Measurements from ENCODE around the gene ST3GAL4. TPM values are rescaled to one million over a fixed set of nuclear protein-coding genes. Genes with fewer than 3 reads are reported as not detected.

ST3GAL4 gene
- total and polyA plus RNA-seq, 8 donors = 9.9 to 31.0 (median 15.7) TPM; not detected in 1

- Histone ChIP-seq H3K4me3 (peak overlapping the region; percentile 48 to 54 (median 50)), H3K9me3 (no peaks in the 10 kb centered on the region), H3K27me3 (no peaks in the 10 kb centered on the region), H3K36me3 (peaks cover 0 to 15% (median 9%) of the 10 kb centered on the region in 4 donors), H3K4me1 (peaks cover 28 to 62% (median 51%) of the 10 kb centered on the region in 4 donors), H3K27ac (peak overlapping the region; percentile 62 to 90 (median 78))
- intact Hi-C loops (cut with DNase I; ENCODE audit: low total_unique reads) = loop anchor here (10.0 kb wide), 1 partner anchor 102 kb away; no protein-coding TSS in a partner anchor
- TF ChIP-seq EP300 (IDR thresholded peaks at IDR 0.05) (no peak), POLR2A (IDR thresholded peaks at IDR 0.05) (no peak), POLR2AphosphoS5 (IDR thresholded peaks at IDR 0.05) (no peak)
- TF ChIP-seq, protein P1, sequence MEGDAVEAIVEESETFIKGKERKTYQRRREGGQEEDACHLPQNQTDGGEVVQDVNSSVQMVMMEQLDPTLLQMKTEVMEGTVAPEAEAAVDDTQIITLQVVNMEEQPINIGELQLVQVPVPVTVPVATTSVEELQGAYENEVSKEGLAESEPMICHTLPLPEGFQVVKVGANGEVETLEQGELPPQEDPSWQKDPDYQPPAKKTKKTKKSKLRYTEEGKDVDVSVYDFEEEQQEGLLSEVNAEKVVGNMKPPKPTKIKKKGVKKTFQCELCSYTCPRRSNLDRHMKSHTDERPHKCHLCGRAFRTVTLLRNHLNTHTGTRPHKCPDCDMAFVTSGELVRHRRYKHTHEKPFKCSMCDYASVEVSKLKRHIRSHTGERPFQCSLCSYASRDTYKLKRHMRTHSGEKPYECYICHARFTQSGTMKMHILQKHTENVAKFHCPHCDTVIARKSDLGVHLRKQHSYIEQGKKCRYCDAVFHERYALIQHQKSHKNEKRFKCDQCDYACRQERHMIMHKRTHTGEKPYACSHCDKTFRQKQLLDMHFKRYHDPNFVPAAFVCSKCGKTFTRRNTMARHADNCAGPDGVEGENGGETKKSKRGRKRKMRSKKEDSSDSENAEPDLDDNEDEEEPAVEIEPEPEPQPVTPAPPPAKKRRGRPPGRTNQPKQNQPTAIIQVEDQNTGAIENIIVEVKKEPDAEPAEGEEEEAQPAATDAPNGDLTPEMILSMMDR (IDR thresholded peaks at IDR 0.05) = no peak
- no peak for DNase-seq
- WGBS, 5 donors = 37 to 55% (median 41%) methylated on average over 12 of the region's 12 CpGs
Measured at GRCh38 chr11:126417091-126417862, 61.8 kb downstream of the ST3GAL4 start.

DNA sequence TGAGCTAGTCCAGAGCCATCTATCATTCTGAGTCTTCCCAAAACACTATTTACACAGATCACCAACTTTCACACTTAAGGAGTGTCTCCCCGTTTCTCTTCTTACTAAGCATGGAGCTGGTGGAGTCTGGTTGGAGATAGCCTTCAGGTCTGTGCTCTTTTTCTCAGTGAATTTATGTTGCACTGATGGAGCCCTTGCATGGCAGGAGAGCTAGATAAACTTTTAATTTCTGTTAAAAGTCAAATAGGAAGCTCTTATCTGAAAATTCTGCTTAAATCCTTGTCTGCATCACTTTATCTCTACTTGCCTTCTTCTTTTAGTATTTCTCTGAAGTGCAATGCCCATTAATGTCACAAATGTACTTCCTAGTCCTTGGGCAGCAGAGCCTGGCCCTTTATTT, 63.4 kb downstream of the ST3GAL4 start:
- H3K9me3 ChIP-seq = no peaks in the 10 kb centered on the region
- intact Hi-C loops (cut with DNase I; ENCODE audit: low total_unique reads) = loop anchor here (10.0 kb wide), 1 partner anchor 104 kb away; no protein-coding TSS in a partner anchor
- H3K4me3 ChIP-seq = no peak overlapping the region
- H3K27ac ChIP-seq = peak overlapping the region in 3 of 5 donors; percentile 5 to 39 (median 16)
- DNase-seq = no peak
- 0 to 59% (median 0%) methylated on average over 1 of the region's 1 CpG for WGBS, 5 donors
- TF ChIP-seq, protein P1 (IDR thresholded peaks at IDR 0.05) = no peak
- TF ChIP-seq POLR2A (IDR thresholded peaks at IDR 0.05) (no peak), EP300 (IDR thresholded peaks at IDR 0.05) (no peak), POLR2AphosphoS5 (IDR thresholded peaks at IDR 0.05) (no peak)
- peaks cover 28 to 61% (median 50%) of the 10 kb centered on the region in 4 donors for H3K4me1 ChIP-seq
- no peaks in the 10 kb centered on the region for H3K27me3 ChIP-seq
- no peaks in the 10 kb centered on the region for H3K36me3 ChIP-seq

- peak in 1 of 2 donors; percentile 83 for DNase-seq
Measured at GRCh38 chr11:126419801-126420697, 64.6 kb downstream of the ST3GAL4 start.

More at GRCh38 chr11:126419801-126420697, 64.6 kb downstream of the ST3GAL4 start:
- Histone ChIP-seq H3K27ac (peak overlapping the region in 4 of 5 donors; percentile 47 to 78 (median 64)), H3K36me3 (no peaks in the 10 kb centered on the region), H3K9me3 (no peaks in the 10 kb centered on the region), H3K4me1 (peaks cover 28 to 49% (median 41%) of the 10 kb centered on the region in 4 donors), H3K4me3 (no peak overlapping the region), H3K27me3 (no peaks in the 10 kb centered on the region)
- intact Hi-C loops (cut with DNase I; ENCODE audit: low total_unique reads) = loop anchor here (10.0 kb wide), 1 partner anchor 105 kb away; no protein-coding TSS in a partner anchor
- TF ChIP-seq, protein P1 (IDR thresholded peaks at IDR 0.05) = no peak
- TF ChIP-seq POLR2A (IDR thresholded peaks at IDR 0.05) (no peak), EP300 (IDR thresholded peaks at IDR 0.05) (no peak), POLR2AphosphoS5 (IDR thresholded peaks at IDR 0.05) (peak in 1 of 3 donors; percentile 24)
- WGBS, 5 donors = 53 to 62% (median 55%) methylated on average over 11 of the region's 11 CpGs
